CD8-positive, alpha-beta memory T cell (primary cell): ENCODE measurements around the gene CREBZF. TPM values are rescaled to one million over a fixed set of nuclear protein-coding genes. Genes with fewer than 3 reads are reported as not detected.

ENCODE experiments used
- CTCF ChIA-PET: fragments of 350-600 bp; sonication (Branson Sonifier 250); formaldehyde crosslinking; loops from one replicate; lab custom pipeline; 2021; ENCODE audit warnings: antibody characterized with exemption; lab: Charles Lee
- POLR2A ChIA-PET: fragments of 350-600 bp; sonication (Branson Sonifier 250); formaldehyde crosslinking; loops from one replicate; lab custom pipeline; 2021; ENCODE audit warnings: antibody characterized with exemption; lab: Charles Lee
- DNase-seq, 5 donors: peaks; one replicate each; pipeline versions ENCODE4 v3.0.0 to v3.0.0-alpha.2; 2020 to 2022; ENCODE audit warnings: mixed read lengths in 1 of 5
- H3K27ac ChIP-seq: one replicate; pipeline ENCODE4 v1.7.0; 2013; ENCODE audit warnings: low read depth, mild to moderate bottlenecking, low read length, moderate library complexity
- H3K27me3 ChIP-seq: 2 replicates; pipeline ENCODE4 v1.7.0; 2013; ENCODE audit warnings: low read length, mild to moderate bottlenecking; ENCODE audit not compliant: insufficient read depth, poor library complexity, severe bottlenecking
- H3K36me3 ChIP-seq: 2 replicates; pipeline ENCODE4 v1.7.0; 2013; ENCODE audit warnings: mild to moderate bottlenecking, low read length, moderate library complexity; ENCODE audit not compliant: insufficient read depth
- H3K4me1 ChIP-seq: 2 replicates; pipeline ENCODE4 v1.7.0; 2013; ENCODE audit warnings: mild to moderate bottlenecking, low read length, moderate library complexity; ENCODE audit not compliant: insufficient read depth
- H3K4me3 ChIP-seq: 2 replicates; pipeline ENCODE4 v1.7.0; 2013; ENCODE audit warnings: mild to moderate bottlenecking, low read length
- H3K9me3 ChIP-seq: 2 replicates; pipeline ENCODE4 v1.7.0; 2013; ENCODE audit warnings: mild to moderate bottlenecking, low read length
- H3K27ac Mint-ChIP-seq, 8 donors: one replicate each; pipeline ENCODE4 v1.8.0; 2020 to 2021; ENCODE audit warnings: mixed read lengths in 8 of 8, mild to moderate bottlenecking in 6 of 8, inconsistent platforms in 3 of 8, moderate library complexity in 3 of 8
- H3K27me3 Mint-ChIP-seq, 2 donors: one replicate each; pipeline ENCODE4 v1.8.0; 2020 to 2021; ENCODE audit warnings: mixed read lengths in 2 of 2, mild to moderate bottlenecking in 1 of 2, moderate library complexity in 1 of 2
- H3K36me3 Mint-ChIP-seq, 3 donors: one replicate each; pipeline ENCODE4 v1.8.0; 2020 to 2021; ENCODE audit warnings: mixed read lengths in 3 of 3, inconsistent platforms in 1 of 3, mild to moderate bottlenecking in 1 of 3
- H3K4me1 Mint-ChIP-seq, 3 donors: one replicate each; pipeline ENCODE4 v1.8.0; 2020 to 2021; ENCODE audit warnings: mixed read lengths in 3 of 3, inconsistent platforms in 1 of 3, mild to moderate bottlenecking in 1 of 3
- H3K4me3 Mint-ChIP-seq, 7 donors: one replicate each; pipeline ENCODE4 v1.8.0; 2020 to 2021; ENCODE audit warnings: mixed read lengths in 7 of 7, mild to moderate bottlenecking in 6 of 7, moderate library complexity in 4 of 7, inconsistent platforms in 2 of 7
- H3K9me3 Mint-ChIP-seq, 5 donors: one replicate each; pipeline ENCODE4 v1.8.0; 2020 to 2022; ENCODE audit warnings: mixed read lengths in 5 of 5, mild to moderate bottlenecking in 3 of 5, moderate library complexity in 2 of 5, inconsistent platforms in 1 of 5
- polyA plus RNA-seq: library from polyadenylated mRNA; unstranded; fragments of 300-500 nt; fragmentation: Illumina TruSeq; gene quantifications from one replicate; pipeline ENCODE4 v1.2.3, GENCODE V29; 2021
- total RNA-seq, 2 experiments: library from RNA; stranded (reverse); gene quantifications; one replicate each; pipeline ENCODE4 v1.2.3, GENCODE V29; 2021

Gene CREBZF
- total and polyA plus RNA-seq, 3 experiments from 2014 or later, result 14.7 to 45.1 (median 45.0) TPM

DNA sequence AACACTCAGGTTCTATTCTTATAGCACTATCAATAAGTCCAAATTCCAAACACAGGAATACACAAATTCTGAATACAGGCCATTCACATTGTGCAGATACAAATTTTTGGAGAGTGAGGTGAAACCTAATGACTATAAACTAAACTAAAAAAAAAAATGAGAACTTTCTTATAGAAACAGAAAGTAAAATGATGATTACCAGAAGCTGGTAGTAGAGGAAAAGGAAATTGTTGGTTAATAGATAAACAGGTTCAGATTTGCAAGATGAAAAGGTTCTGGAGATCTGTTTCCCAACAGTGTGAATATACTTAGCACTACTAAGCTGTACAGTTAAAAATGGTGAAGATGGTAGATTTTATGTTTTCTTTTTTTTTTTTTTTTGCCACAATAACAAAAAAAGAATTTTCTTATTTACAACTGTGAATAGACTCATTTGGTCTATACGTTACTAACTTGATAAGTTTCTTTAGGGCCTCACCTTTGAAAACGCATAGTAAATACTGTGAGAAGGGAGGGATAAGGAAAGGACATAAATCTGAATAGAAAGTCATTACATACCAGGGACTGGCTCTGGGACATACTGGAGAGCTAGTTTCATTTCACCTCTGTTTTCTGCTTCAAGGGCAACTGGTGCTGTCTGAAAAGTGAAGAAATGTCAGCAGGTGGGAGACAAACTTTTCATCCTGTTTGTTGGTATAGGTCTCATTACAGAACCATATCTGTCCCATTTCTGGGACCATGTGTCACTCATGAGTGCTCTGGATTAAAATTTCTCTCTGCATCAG, 35.2 kb upstream of the CREBZF start:
- H3K9me3 Mint-ChIP-seq, result no peaks in the 10 kb centered on the region
- H3K9me3 ChIP-seq, result no peaks in the 10 kb centered on the region

DNA sequence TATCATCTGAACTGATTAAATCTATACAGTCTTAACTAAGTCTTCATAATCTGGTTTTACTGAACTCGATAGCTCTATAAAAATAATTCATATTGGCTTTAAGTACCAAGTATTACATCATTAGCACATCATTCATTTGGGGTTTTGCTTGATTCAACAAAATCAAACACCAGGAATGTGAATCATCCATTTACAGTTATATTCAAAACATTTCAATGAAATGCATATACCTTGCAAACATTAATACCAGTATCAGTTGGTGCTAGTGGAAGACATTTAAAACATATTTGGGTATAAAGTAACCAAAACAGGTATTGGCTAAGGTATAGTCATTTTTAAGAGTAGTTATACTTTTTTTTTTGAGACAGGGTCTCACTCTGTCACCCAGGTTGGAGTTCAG, 33.3 kb upstream of the CREBZF start:
- Mint-ChIP-seq H3K36me3 (peaks cover 2 to 30% (median 5%) of the 10 kb centered on the region in 3 donors), H3K9me3 (no peaks in the 10 kb centered on the region), H3K27ac (peak overlapping the region in 3 of 8 donors; percentile 15 to 66 (median 58)), H3K27me3 (no peaks in the 10 kb centered on the region), H3K4me1 (peaks cover 26 to 50% (median 39%) of the 10 kb centered on the region in 3 donors), H3K4me3 (no peak overlapping the region)
- ChIA-PET CTCF (interaction anchor here (0.7 to 3.0 kb wide), 4 partner anchors 14 to 156 kb away, joined by 3 to 12 read pairs (median 4); partner anchors contain the start of gene CCDC83), POLR2A (interaction anchor here (0.5 to 0.9 kb wide), 2 partner anchors 47 to 54 kb away, joined by 3 read pairs; no protein-coding TSS in a partner anchor)
- DNase-seq, result no peak
- H3K27ac ChIP-seq, result no peak overlapping the region
- H3K9me3 ChIP-seq, result no peaks in the 10 kb centered on the region
- H3K4me3 ChIP-seq, result no peak overlapping the region
- peaks cover 23% of the 10 kb centered on the region for H3K4me1 ChIP-seq
- H3K27me3 ChIP-seq, result no peaks in the 10 kb centered on the region
- no peaks in the 10 kb centered on the region for H3K36me3 ChIP-seq

More for the DNA sequence above, 35.2 kb upstream of the CREBZF start:
- DNase-seq, result peak in 1 of 5 donors; percentile 40
- Mint-ChIP-seq H3K4me3 (peak overlapping the region; percentile 1 to 63 (median 50)), H3K27ac (peak overlapping the region; percentile 36 to 94 (median 80)), H3K4me1 (peaks cover 25 to 45% (median 33%) of the 10 kb centered on the region in 3 donors), H3K36me3 (peaks cover 9 to 28% (median 12%) of the 10 kb centered on the region in 3 donors), H3K27me3 (no peaks in the 10 kb centered on the region)
- H3K4me1 ChIP-seq, result peaks cover 19% of the 10 kb centered on the region
- H3K27ac ChIP-seq, result no peak overlapping the region
- ChIA-PET CTCF (interaction anchor here (1.6 to 3.0 kb wide), 2 partner anchors 98 to 154 kb away, joined by 3 to 12 read pairs; partner anchors contain the start of gene CCDC83), POLR2A (interaction anchor here (0.6 to 1.4 kb wide), 5 partner anchors 17 to 560 kb away, joined by 3 to 5 read pairs (median 5); partner anchors contain the start of genes CREBZF and SYTL2)
- H3K4me3 ChIP-seq, result peak overlapping the region; percentile 14
- H3K27me3 ChIP-seq, result no peaks in the 10 kb centered on the region
- H3K36me3 ChIP-seq, result no peaks in the 10 kb centered on the region

DNA sequence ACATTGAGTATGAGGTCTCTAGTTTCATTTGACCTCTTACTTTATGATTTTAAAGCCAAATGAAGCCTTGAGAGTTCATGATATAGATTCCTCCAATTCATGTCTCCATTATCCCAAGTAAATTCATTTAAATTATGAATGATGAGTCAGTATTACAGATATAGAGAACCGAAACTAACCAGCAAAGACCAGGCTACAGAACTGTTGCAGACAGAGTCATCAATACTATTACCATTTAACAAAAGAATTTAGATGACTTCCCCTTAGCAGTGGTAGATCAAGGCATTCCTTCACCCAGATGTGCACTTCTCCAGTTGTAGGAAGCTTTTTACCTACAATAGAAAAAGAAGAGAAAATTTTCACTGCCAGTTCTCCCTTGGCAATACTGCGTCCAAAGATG, 32.8 kb upstream of the CREBZF start:
- no peaks in the 10 kb centered on the region for H3K9me3 Mint-ChIP-seq
- no peak for DNase-seq
- POLR2A ChIA-PET, result interaction anchor here (0.5 kb wide), 1 partner anchor 47 kb away, joined by 3 read pairs; no protein-coding TSS in a partner anchor
- H3K4me1 Mint-ChIP-seq, result peaks cover 26 to 50% (median 39%) of the 10 kb centered on the region in 3 donors
- Histone ChIP-seq H3K4me1 (peaks cover 23% of the 10 kb centered on the region), H3K27me3 (no peaks in the 10 kb centered on the region), H3K36me3 (no peaks in the 10 kb centered on the region), H3K9me3 (no peaks in the 10 kb centered on the region), H3K4me3 (no peak overlapping the region), H3K27ac (no peak overlapping the region)
- no peak overlapping the region for H3K4me3 Mint-ChIP-seq
- CTCF ChIA-PET, result interaction anchor here (1.4 to 3.0 kb wide), 3 partner anchors 13 to 157 kb away, joined by 3 to 12 read pairs (median 4); partner anchors contain the start of gene CCDC83
- H3K36me3 Mint-ChIP-seq, result peaks cover 0 to 32% (median 4%) of the 10 kb centered on the region in 3 donors
- peak overlapping the region in 4 of 8 donors; percentile 1 to 58 (median 22) for H3K27ac Mint-ChIP-seq
- no peaks in the 10 kb centered on the region for H3K27me3 Mint-ChIP-seq

DNA sequence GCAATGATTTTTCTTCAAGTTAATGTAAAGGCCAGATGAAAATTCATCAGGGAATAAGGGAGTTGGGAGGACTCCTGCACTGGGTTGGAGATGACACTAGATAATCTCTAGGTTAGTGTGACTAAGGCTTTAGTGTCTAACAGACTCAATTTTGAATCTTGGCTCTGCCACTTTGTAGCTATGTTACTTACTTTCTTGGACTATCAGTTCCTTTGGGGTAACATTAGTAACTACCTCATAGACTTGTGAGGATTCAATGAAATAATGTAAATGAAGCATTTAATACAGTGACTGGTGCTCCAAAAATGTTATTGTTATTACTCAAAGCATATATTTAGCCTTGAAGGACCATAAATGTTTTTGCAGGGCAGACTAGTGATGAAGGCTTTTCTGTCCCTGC, 30.6 kb upstream of the CREBZF start:
- POLR2A ChIA-PET, result no interaction called here
- Mint-ChIP-seq H3K27ac (peak overlapping the region in 4 of 8 donors; percentile 5 to 61 (median 20)), H3K4me3 (no peak overlapping the region)

DNA sequence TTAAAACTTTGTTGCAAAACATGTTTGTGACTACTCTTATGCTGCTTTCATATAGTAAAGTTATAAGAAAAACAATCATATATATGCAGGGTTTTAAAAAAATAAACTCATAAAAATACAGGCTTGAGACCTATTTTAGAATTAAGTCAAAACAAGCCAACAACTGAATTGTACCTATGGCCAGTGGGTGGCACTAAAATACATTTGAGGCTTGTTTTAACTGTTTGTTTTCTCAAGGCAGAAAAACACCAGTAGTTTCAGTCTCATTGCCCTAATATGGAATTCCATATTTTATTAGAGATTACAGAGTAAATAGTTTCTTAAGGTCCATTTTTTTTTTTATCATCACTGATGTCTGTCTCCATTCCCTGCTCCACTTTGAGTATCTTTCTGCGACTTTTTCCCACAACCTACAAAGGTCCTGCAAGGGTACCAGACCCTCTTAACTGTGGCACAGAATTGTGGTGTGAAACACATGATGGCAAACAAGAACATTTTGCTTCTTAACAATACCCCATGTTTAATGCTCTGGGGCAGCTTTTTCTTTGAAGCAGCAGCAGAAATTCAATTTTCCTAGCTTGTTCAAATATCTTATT, 29.6 kb upstream of the CREBZF start:
- ChIA-PET POLR2A (no interaction called here), CTCF (interaction anchor here (0.8 to 2.0 kb wide), 8 partner anchors 10 to 524 kb away, joined by 3 to 12 read pairs (median 4); partner anchors contain the start of genes CCDC83 and CREBZF)
- H3K36me3 Mint-ChIP-seq, result peaks cover 0 to 51% (median 8%) of the 10 kb centered on the region in 3 donors
- no peaks in the 10 kb centered on the region for H3K9me3 ChIP-seq
- no peak overlapping the region for H3K4me3 Mint-ChIP-seq
- no peak overlapping the region for H3K4me3 ChIP-seq
- H3K9me3 Mint-ChIP-seq, result no peaks in the 10 kb centered on the region
- peak overlapping the region in 1 of 8 donors; percentile 54 for H3K27ac Mint-ChIP-seq
- peaks cover 7 to 35% (median 23%) of the 10 kb centered on the region in 3 donors for H3K4me1 Mint-ChIP-seq
- peak in 2 of 5 donors; percentile 28 to 44 for DNase-seq
- H3K27me3 Mint-ChIP-seq, result no peaks in the 10 kb centered on the region
- no peaks in the 10 kb centered on the region for H3K27me3 ChIP-seq
- no peaks in the 10 kb centered on the region for H3K36me3 ChIP-seq
- H3K4me1 ChIP-seq, result peaks cover 7% of the 10 kb centered on the region
- H3K27ac ChIP-seq, result no peak overlapping the region

More for the DNA sequence above, 30.6 kb upstream of the CREBZF start:
- Histone ChIP-seq H3K36me3 (no peaks in the 10 kb centered on the region), H3K4me3 (no peak overlapping the region), H3K4me1 (peaks cover 18% of the 10 kb centered on the region), H3K27me3 (no peaks in the 10 kb centered on the region), H3K27ac (no peak overlapping the region), H3K9me3 (no peaks in the 10 kb centered on the region)
- Mint-ChIP-seq H3K36me3 (peaks cover 0 to 46% (median 4%) of the 10 kb centered on the region in 3 donors), H3K4me1 (peaks cover 18 to 46% (median 34%) of the 10 kb centered on the region in 3 donors), H3K27me3 (no peaks in the 10 kb centered on the region), H3K9me3 (no peaks in the 10 kb centered on the region)
- no peak for DNase-seq
- CTCF ChIA-PET, result interaction anchor here (1.0 to 2.0 kb wide), 5 partner anchors 12 to 523 kb away, joined by 4 to 10 read pairs (median 5); partner anchors contain the start of genes CCDC83 and CREBZF

DNA sequence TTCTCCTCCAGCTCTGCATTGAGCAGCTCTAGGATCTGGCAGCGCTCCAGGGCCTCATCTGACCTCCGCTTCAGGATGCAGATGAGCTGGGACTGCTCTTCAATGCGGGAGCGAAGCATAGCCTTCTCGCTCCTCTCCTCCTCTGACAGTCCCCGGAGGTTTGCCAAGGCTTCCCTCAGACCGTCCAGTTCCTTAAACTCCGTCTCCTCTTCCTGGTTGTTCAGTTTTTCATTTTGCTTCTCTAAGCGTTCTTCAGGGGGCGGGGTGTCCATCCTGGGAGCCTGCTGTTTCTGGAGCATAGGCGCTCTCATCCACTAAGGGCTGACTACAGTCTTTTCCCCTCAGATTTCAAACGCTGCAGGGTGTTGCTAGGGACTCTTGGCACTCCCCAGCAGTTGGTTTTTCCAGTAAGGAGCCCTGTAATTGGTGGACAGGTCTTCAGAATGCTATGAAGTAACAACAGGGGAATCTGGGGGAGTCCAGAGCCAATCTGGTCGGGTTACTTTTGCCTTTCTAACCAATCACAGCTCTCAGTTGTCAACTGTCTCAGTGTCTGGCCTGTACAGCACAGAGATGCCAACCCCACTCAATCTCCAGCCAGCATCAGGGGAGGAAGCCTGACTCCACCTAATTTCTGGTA, 21.0 kb upstream of the CREBZF start, which contains the start of gene CCDC89:
CCDC89 (minus strand) TSS at position 376 of the 640 bp plus-strand sequence; CDS start at position 311, 65 bp downstream.
- Mint-ChIP-seq H3K4me3 (peak within 1 kb of the TSS in 1 of 7 donors; percentile 32), H3K27ac (peak within 1 kb of the TSS in 5 of 8 donors; percentile 5 to 72 (median 35)), H3K27me3 (peaks cover 0 to 2% of the 10 kb centered on the region in 2 donors), H3K9me3 (no peaks in the 10 kb centered on the region), H3K4me1 (peaks cover 13 to 19% (median 18%) of the 10 kb centered on the region in 3 donors), H3K36me3 (peaks cover 4 to 12% (median 9%) of the 10 kb centered on the region in 3 donors)
- H3K36me3 ChIP-seq, result no peaks in the 10 kb centered on the region
- no peaks in the 10 kb centered on the region for H3K9me3 ChIP-seq
- no peak for DNase-seq
- H3K4me1 ChIP-seq, result no peaks in the 10 kb centered on the region
- ChIA-PET CTCF (interaction anchor here (0.6 to 1.2 kb wide), 2 partner anchors 21 to 522 kb away, joined by 3 to 4 read pairs; partner anchors contain the start of gene CREBZF), POLR2A (no interaction called here)
- no peak within 1 kb of the TSS for H3K27ac ChIP-seq
- no peak within 1 kb of the TSS for H3K4me3 ChIP-seq
- H3K27me3 ChIP-seq, result no peaks in the 10 kb centered on the region
